NCI-H1694 treated with DMSO at 0.1 percent for 48 hours (cell line): Measurements from ENCODE around the gene ACOX3.

Experiments used
- DNase-seq: peaks from one replicate; lab custom pipeline; 2025; lab: John Stamatoyannopoulos, UW

Gene ACOX3

DNA sequence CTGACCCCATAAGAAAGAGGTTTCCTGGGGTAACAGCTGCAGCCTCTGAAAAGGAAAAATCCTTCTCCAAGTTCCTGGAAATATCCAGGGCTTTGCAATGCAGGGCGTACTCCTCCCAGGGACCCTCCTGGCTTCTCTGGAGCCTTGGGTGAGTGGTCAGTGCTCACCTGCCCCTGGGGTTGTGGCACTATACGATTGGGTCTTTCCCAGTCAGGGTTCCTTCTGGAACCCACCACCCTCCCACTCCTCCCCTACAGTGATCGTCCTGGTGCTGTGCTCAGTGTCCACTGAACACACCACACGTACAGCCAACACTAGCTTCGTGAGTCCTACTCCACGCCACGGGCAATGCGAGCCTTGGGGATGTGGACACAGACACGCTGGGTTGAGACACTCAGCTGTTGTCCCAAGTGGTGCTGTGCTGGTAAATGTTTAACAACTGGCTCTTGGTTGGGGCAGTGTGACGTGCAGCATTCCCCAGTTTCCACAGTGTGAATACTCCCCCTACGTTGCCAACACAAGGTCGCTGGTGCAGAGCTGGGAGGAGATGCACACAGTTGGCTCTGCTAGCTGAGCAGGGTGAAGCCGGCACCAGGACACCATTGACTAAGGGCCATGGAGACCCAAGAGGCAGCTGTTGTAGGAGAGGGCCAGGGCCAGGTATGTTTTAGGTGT, 105.6 kb downstream of the ACOX3 start:
- no peak for DNase-seq

- DNase-seq = no peak
Observed at GRCh38 chr4:8333726-8334460, 106.6 kb downstream of the ACOX3 start.

GRCh38 chr4:8332891-8333331, 107.6 kb downstream of the ACOX3 start:
- no peak for DNase-seq

GRCh38 chr4:8332038-8332857, 108.3 kb downstream of the ACOX3 start:
- no peak for DNase-seq

- DNase-seq = no peak
Observed at GRCh38 chr4:8331575-8331955, 109.0 kb downstream of the ACOX3 start.

DNA sequence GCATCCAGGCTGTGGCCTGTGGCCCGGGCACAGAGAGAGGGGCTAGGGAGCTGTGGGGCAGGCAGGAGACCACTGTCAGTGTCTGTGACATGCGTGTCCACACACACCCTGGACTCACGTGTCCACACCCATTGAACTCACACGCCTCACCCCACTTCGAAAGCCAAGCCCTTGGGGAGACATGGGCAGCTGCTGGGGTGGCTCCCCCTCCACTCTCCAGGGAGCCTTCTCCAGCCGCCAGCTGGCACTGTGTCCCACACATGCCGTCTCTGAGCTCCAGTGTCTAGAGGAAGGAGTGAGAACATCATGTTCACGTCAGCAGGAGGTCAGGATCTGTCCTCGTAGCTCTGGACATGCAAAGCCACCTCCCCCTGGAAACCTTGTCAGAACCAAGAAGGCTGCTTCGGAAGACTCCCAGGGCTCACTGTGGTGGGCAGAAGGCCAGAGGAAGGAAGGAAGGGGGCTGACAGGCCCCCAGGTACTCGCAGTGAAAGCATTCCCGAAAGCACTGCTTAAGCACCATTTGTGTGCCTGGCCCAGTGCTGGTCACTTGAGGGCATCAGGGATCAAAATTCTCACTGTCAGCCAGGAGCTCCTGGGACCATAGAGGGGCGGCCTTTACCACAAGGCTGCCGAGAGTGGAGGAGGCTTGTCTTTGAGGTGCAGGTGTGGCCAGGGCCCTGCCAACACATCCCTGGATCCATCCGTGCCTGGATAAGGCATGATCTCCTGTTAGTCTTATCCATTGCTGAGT, 109.5 kb downstream of the ACOX3 start:
- no peak for DNase-seq

GRCh38 chr4:8329859-8330761, 110.4 kb downstream of the ACOX3 start:
- no peak for DNase-seq

GRCh38 chr4:8329560-8329858, 111.0 kb downstream of the ACOX3 start:
- DNase-seq = no peak

DNA sequence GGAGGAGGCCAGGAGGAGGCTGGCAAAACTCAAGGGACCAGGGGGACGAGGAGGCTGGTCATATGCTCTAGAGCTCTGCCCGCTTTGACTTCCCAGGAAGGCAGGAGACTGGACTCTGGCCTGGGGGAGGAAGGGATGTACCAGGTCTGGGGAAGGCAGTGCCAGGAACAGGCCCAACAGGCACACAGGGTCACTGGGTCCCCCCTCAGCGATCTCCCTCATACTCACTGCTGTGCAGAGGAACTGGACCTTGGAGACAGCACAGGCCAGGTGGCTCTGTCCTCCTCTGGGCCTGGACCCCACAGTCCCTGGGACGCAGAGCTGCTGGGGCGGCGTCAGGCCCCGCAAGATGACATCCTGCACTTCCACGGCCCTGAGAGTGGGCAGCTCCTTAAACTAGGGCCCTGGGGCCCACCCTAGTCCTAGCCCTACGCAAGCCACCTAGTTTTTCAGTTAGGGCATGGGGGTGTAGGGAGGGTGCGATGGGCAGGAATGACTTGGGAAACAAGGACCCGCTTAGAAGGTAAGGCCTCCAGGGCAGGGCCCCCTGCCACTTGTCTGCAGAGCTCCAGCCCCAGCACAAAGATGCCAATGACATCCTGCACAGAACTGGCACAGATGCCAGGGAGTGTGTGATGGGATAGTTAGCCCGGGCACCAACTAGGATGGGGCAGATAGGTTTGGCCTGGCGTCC, 111.5 kb downstream of the ACOX3 start:
- no peak for DNase-seq

DNA sequence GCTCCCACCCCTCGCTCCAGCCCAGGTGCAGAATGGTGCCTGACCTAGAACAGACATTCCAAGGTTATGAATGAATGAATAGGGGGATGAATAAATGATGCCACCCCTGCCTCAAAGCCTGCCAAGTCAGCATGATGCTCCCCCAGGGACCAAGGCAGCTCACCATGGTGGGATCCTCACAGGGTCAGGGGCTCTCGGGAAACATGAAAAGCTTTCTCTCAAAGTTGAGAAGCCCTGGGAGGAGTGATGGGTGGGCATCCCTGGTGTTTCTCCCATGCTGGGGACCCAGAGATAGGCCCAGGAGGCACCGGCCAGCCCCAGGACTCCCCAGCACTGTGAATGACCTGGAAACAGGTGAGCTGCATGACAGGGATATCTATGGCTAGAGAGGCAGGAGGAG, 112.1 kb downstream of the ACOX3 start:
- DNase-seq = no peak

DNA sequence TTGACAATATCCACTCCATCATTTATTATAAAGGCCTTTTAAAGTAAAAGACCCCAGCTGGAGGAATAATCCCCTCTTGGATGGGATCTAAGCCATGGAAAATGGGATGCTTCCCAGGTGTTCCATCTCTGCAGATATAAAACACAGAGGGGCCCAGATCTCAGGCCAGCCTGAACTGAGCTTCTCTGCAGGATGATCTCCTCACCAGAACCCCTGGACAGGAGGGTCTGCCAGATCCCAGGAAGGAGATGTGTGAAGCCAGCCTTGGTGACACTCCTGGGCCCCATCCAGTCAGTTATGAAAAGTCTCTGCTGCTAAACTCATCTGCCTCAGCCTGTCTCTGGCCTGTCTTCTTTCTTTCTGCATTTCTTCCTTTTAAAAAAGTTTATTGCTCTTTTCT, 114.3 kb downstream of the ACOX3 start:
- no peak for DNase-seq

DNA sequence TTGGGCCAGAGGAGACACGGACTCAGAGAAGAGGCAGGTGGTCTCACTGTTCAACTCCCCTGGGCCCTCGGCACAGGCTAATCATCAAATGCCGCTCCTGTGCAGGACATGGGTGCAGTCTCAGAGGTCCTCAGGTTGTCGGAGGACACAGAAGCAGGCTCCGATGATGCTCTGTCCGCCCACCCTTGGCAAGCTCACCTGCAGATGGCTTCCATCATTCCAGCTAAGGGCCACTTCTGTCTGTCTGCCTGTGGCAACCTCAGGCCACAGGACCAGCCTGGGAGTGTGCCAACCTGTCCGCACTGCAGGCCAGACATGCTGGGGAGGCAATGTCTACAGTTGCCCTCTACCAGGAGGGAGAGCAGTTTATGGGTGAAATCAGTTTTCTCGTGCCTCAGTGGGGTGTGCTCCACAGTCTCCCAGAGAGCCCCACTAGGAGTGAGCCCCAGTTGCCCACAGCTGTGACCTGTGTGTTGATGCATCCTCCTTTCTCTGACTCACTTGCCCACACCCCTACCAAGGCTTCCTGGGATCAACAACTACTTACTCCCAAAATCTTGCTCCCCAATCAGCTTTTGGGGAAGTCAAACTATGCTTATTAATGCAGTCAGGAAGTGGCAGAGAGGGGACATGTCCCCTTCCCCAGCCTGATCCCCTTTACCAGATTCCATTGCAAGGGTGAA, 115.1 kb downstream of the ACOX3 start:
- no peak for DNase-seq

DNA sequence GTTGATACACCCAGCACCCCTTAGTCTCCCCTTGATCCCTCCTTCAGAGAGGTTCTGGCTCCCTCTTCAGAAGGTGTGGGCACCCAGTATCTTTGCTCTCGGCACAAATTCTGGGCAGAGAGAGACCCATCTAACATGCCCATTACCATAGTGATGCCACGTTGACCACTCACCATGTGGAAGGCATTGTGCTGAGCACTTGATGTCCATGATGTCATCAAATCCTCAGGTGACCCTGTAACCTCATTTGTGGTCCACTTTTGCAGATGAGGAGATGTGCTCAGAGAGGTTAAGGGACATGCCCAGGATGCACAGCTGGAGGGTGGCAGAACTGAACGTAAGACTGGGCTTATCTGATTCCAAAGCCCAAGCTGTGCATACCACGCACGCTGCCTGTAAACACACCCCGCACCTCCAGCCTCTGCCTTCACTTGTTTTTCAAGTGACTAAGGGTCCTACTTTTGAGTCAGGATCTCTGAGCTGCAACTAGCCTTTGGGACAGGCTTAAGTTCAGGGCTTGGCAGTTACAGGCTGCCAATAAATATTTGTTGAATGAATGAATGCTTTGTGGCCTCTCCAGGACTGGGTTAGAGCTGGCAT, 115.8 kb downstream of the ACOX3 start:
- DNase-seq = no peak

DNA sequence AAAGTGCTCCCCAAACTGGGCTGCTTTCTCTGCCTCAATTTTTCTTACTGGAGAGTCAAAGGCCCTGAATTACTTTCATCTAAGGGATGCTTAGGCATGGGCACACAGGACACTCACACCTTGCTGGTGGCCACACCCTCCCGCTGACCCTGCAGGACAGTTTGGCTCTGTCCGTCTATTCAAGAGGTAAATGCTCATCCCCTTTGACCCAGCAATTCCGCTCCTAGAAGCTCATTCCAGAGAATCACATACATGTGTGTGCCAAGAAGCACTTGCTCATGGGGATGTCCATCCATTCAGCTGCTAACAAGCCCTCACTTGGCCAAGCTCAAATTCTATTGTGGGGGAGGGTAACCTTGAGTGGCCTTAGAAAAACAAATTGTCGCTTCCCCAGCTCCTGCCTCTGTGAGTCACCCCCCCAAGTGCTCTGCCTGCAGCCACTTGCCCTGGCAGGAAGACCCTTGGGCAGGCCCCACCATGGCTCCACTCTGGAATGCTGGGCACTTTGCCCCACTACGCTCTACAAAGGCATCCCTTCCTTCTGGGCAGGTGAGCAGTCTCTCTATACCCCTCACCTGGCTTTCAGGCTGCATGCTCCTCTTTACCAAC, 116.5 kb downstream of the ACOX3 start:
- DNase-seq = no peak

GRCh38 chr4:8322794-8323704, 117.5 kb downstream of the ACOX3 start:
- no peak for DNase-seq

GRCh38 chr4:8321771-8322170, 118.8 kb downstream of the ACOX3 start:
- no peak for DNase-seq

DNA sequence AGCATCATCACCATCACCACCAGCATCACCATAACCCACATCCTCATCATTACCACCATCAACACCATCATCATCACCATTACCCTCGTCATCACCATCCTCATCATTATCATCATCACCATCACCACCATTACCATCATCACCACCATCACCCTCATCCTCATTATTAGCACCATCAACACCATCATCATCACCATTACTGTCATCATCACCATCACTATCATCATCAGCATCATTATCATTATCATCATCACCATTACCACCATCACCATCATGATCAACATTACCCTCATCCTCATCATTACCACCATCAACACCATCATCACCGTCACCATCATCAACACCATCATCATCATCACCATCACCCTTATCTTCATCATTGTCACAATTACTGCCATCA, 119.3 kb downstream of the ACOX3 start:
- DNase-seq = no peak

DNA sequence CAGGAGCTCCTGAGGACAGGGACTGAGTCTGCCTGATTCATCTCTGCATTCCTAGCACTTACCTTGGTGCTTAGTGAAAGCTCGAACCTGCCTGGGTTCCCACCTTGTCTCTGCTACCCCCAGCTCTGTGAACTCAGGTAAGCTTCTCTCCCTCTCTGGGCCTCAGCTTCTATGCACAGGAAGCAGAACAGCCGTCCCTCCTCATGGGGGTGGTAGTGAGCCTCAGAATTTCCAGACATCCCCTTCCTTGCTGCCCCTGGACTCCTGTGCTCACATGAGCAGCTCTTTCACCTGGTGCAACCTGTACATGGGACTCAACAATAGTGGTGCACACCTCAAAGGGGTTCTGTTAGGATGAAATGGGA, 120.2 kb downstream of the ACOX3 start:
- DNase-seq = no peak
